ENCODE measurements around the gene PCDHGA5.
"Not testable (repeated sequence)": the region's sequence is repeated elsewhere in the genome, so short reads cannot be mapped to it uniquely, and the experiment has no call there.

PCDHGA5 gene

DNA sequence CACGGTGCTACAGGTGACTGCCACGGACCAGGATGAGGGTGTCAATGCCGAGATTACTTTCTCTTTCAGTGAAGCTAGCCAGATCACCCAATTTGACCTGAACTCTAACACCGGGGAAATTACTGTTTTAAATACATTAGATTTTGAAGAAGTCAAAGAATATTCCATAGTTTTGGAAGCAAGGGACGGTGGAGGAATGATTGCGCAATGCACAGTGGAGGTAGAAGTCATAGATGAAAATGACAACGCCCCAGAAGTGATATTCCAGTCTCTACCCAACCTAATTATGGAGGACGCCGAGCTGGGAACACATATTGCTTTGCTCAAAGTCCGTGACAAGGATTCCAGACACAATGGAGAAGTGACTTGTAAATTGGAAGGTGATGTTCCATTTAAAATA is 24.7 kb downstream of the PCDHGA5 start:
- DNase-seq, result no peak

DNA sequence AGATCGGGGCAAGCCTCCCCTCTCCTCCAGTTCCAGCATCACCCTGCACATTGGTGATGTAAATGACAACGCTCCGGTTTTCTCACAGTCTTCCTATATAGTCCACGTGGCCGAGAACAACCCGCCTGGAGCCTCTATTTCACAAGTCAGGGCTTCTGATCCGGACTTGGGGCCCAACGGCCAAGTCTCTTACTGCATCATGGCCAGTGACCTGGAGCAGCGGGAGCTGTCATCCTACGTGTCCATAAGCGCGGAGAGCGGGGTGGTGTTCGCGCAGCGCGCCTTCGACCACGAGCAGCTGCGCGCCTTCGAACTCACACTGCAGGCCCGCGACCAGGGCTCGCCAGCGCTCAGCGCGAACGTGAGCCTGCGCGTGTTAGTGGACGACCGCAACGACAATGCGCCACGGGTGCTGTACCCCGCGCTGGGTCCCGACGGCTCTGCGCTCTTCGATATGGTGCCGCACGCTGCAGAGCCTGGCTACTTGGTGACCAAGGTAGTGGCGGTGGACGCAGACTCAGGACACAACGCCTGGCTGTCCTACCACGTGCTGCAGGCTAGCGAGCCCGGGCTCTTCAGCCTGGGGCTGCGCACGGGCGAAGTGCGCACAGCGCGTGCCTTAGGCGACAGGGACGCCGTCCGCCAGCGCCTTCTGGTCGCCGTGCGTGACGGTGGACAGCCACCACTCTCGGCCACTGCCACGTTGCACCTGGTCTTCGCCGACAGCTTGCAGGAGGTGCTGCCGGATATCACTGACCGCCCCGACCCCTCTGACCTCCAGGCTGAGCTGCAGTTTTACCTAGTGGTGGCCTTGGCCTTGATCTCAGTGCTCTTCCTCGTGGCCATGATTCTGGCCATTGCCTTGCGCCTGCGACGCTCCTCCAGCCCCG is 25.4 kb downstream of the PCDHGA5 start:
- no peak for DNase-seq

DNA sequence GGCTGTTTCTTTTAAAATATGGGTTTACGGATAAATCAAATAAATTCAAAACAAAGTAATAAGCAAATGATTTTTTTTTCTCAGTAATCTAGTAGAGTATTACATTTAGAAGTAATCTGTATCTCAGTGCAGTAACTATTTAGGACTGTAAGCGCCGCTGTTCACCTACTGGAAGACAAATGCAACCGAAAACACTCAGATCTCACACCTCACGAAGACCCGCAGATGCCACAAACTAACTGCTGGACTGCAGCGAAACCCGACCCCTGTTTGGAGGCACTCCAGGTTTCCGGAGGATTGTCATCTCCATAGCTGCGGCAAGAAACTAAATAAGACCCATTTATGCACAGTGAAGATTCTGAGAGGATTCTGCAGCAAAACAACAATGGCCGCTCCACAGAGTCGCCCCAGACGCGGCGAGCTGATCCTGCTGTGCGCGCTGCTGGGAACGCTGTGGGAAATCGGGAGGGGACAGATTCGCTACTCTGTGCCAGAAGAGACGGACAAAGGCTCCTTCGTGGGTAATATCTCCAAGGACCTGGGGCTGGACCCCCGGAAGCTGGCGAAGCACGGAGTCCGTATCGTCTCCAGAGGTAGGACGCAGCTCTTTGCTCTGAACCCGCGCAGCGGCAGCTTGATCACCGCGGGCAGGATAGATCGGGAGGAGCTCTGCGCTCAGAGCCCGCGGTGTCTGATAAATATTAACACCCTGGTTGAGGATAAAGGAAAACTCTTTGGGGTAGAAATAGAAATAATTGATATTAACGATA is 28.7 kb downstream of the PCDHGA5 start, which contains the start of gene PCDHGA8:
TSS of gene PCDHGA8 (plus strand) at position 205 of the 770 bp plus-strand sequence. CDS start at position 386, 181 bp downstream.
- DNase-seq, result peak; percentile 10

GRCh38 chr5:141393267-141393666 is 29.3 kb downstream of the PCDHGA5 start:
- no peak for DNase-seq

GRCh38 chr5:141394401-141395187 is 30.6 kb downstream of the PCDHGA5 start:
- not testable (repeated sequence) for DNase-seq

DNA sequence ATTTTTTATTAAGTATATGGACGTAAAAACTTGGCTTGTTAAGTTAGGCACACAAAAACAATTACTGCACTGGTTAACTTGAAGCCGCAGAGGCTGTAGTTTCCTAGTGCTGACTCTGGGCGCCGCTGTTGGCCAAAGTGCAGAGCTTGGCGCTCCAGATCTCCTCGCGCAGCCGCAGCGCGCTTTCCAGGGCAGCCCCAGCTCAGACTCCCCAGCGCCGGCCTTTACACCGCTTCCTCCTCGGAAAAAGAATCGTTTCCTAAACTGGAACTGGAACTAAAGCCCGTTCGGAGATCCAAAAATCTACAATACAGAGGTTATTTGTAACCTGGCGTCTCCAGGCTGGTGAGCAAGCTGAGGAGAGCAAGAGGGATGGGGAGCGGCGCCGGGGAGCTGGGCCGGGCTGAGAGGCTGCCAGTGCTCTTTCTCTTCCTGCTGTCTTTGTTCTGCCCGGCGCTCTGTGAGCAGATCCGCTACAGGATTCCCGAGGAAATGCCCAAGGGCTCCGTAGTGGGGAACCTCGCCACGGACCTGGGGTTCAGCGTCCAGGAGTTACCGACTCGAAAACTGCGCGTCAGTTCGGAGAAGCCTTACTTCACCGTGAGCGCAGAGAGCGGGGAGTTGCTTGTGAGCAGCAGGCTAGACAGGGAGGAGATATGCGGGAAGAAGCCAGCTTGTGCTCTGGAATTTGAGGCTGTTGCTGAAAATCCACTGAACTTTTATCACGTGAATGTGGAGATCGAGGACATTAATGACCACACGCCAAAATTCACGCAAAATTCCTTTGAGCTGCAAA is 34.0 kb downstream of the PCDHGA5 start, which contains the start of gene PCDHGB5:
TSS of gene PCDHGB5 (plus strand) at position 192 of the 796 bp plus-strand sequence. CDS start at position 373, 181 bp downstream.
- DNase-seq, result peak; percentile 70

DNA sequence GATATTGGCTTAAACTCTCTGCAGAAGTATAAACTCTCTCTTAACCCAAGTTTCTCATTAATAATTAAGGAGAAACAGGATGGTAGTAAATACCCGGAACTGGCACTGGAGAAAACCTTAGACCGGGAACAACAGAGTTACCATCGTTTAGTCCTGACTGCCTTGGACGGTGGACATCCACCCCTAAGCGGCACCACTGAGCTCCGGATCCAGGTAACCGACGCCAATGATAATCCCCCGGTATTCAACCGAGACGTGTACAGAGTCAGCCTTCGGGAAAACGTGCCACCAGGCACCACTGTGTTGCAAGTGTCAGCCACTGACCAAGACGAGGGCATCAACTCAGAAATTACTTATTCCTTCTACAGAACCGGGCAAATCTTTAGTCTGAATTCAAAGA is 34.6 kb downstream of the PCDHGA5 start:
- DNase-seq, result no peak

DNA sequence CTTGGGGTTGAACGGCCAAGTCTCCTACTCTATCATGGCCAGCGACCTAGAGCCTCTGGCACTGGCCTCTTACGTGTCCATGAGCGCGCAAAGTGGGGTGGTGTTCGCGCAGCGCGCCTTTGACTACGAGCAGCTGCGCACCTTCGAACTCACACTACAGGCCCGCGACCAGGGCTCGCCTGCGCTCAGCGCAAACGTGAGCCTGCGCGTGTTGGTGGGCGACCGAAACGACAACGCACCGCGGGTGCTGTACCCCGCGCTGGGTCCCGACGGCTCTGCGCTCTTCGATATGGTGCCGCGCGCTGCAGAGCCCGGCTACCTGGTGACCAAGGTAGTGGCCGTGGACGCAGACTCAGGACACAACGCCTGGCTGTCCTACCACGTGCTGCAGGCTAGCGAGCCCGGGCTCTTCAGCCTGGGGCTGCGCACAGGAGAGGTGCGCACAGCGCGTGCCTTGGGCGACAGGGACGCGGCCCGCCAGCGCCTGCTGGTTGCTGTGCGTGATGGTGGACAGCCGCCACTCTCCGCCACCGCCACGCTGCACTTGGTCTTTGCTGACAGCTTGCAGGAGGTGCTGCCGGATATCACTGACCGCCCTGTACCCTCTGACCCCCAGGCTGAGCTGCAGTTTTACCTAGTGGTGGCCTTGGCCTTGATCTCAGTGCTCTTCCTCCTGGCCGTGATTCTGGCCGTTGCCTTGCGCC is 35.7 kb downstream of the PCDHGA5 start:
- no peak for DNase-seq

GRCh38 chr5:141402553-141403243 is 38.7 kb downstream of the PCDHGA5 start, which contains the start of gene PCDHGA9:
PCDHGA9 (plus strand) TSS chr5:141402778; CDS start chr5:141402953, 175 bp downstream.
- peak; percentile 49 for DNase-seq

GRCh38 chr5:141403387-141403786 is 39.4 kb downstream of the PCDHGA5 start:
- DNase-seq, result no peak

- DNase-seq, result peak; percentile 62
Measured at GRCh38 chr5:141407790-141408505, 44.0 kb downstream of the PCDHGA5 start, which contains the start of gene PCDHGB6. PCDHGB6 (plus strand) TSS chr5:141408021; CDS start chr5:141408203, 182 bp downstream.

GRCh38 chr5:141409598-141410306 is 45.8 kb downstream of the PCDHGA5 start:
- DNase-seq, result no peak

- DNase-seq, result no peak
Measured at GRCh38 chr5:141411575-141411974, 47.6 kb downstream of the PCDHGA5 start.

DNA sequence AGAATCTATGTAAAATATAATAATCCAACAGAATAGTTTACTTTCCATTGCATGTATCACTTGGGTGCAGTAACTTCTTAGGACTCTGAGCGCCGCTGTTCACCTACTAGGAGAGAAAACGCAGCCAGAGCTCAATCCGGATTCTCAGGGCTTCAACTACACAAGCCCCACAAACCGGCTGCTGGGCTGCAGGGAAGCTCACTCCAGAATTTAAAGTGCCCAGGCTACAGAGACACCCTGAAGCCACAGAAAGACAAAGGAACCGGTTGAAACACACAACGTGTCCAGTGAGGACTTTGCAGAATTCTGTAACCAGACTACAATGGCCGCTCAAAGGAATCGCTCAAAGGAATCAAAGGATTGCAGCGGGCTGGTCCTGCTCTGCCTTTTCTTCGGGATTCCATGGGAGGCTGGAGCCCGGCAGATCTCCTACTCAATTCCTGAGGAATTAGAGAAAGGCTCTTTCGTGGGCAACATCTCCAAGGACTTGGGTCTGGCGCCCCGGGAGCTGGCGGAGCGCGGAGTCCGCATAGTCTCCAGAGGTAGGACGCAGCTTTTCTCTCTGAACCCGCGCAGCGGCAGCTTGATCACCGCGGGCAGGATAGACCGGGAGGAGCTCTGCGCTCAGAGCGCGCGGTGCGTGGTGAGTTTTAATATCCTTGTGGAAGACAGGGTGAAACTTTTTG is 49.0 kb downstream of the PCDHGA5 start, which contains the start of gene PCDHGA10:
TSS of gene PCDHGA10 (plus strand) at position 134 of the 686 bp plus-strand sequence. CDS start at position 323, 189 bp downstream.
- DNase-seq, result peak; percentile 86

DNA sequence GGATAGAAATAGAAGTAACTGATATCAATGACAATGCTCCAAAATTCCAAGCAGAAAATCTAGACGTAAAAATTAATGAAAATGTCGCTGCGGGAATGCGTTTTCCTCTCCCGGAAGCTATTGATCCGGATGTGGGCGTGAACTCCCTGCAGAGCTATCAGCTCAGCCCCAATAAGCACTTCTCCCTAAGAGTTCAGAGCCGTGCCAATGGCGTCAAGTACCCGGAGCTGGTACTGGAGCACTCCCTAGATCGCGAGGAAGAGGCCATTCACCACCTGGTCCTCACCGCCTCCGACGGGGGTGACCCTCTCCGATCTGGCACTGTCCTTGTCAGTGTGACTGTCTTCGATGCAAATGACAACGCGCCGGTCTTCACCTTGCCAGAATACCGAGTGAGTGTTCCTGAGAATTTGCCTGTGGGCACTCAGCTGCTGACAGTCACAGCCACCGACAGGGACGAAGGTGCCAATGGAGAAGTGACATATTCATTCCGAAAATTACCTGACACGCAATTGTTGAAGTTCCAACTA is 49.6 kb downstream of the PCDHGA5 start:
- DNase-seq, result no peak

GRCh38 chr5:141414548-141415274 is 50.7 kb downstream of the PCDHGA5 start:
- not testable (repeated sequence) for DNase-seq

- DNase-seq, result not testable (repeated sequence)
Measured at GRCh38 chr5:141415275-141415618, 51.3 kb downstream of the PCDHGA5 start.

Data from hematopoietic multipotent progenitor cell treated with erythropoietin and hydrocortisone succinate and interleukin-3 and kit ligand, for 4 days (in vitro differentiated cells).